ENCODE data around the gene GRAMD1B. TPM values are rescaled to one million over a fixed set of nuclear protein-coding genes. Genes with fewer than 3 reads are reported as not detected.
A peak's percentile ranks its signal among the peaks of the same experiment; 100 is the strongest.

The GRAMD1B gene
- total and polyA plus RNA-seq, 5 experiments from 2014 or later = 0.76 to 10.7 (median 1.3) TPM

GRCh38 chr11:123588117-123588863, 158.2 kb downstream of the GRAMD1B start:
- Mint-ChIP-seq H3K9me3 (no peaks in the 10 kb centered on the region), H3K27me3 (no peaks in the 10 kb centered on the region), H3K4me3 (no peak overlapping the region), H3K4me1 (no peaks in the 10 kb centered on the region), H3K27ac (no peak overlapping the region), H3K36me3 (no peaks in the 10 kb centered on the region)
- ATAC-seq (no peak), DNase-seq (peak in 1 of 10 donors; percentile 23)
- POLR2A ChIA-PET = no interaction called here

GRCh38 chr11:123588864-123589262, 158.8 kb downstream of the GRAMD1B start:
- no peak overlapping the region for H3K4me3 Mint-ChIP-seq
- H3K27me3 Mint-ChIP-seq = no peaks in the 10 kb centered on the region
- H3K9me3 Mint-ChIP-seq = no peaks in the 10 kb centered on the region
- H3K4me1 Mint-ChIP-seq = no peaks in the 10 kb centered on the region
- H3K36me3 Mint-ChIP-seq = no peaks in the 10 kb centered on the region
- ATAC-seq = no peak
- no peak overlapping the region for H3K27ac Mint-ChIP-seq
- no peak for DNase-seq
- POLR2A ChIA-PET = no interaction called here

GRCh38 chr11:123590296-123590912, 160.3 kb downstream of the GRAMD1B start:
- ATAC-seq (no peak), DNase-seq (peak in 1 of 10 donors; percentile 32)
- POLR2A ChIA-PET = no interaction called here
- H3K4me1 Mint-ChIP-seq = no peaks in the 10 kb centered on the region
- no peaks in the 10 kb centered on the region for H3K27me3 Mint-ChIP-seq
- peaks cover 0 to 5% (median 0%) of the 10 kb centered on the region in 3 donors for H3K36me3 Mint-ChIP-seq
- no peak overlapping the region for H3K27ac Mint-ChIP-seq
- no peak overlapping the region for H3K4me3 Mint-ChIP-seq
- no peaks in the 10 kb centered on the region for H3K9me3 Mint-ChIP-seq

GRCh38 chr11:123593570-123593969, 163.5 kb downstream of the GRAMD1B start:
- no peak overlapping the region for H3K27ac Mint-ChIP-seq
- no peak for DNase-seq
- no peaks in the 10 kb centered on the region for H3K27me3 Mint-ChIP-seq
- POLR2A ChIA-PET = no interaction called here
- peaks cover 0 to 5% (median 5%) of the 10 kb centered on the region in 3 donors for H3K36me3 Mint-ChIP-seq
- H3K4me1 Mint-ChIP-seq = no peaks in the 10 kb centered on the region
- H3K9me3 Mint-ChIP-seq = no peaks in the 10 kb centered on the region
- no peak for ATAC-seq
- H3K4me3 Mint-ChIP-seq = no peak overlapping the region

- POLR2A ChIA-PET = no interaction called here
- ATAC-seq = no peak
- no peaks in the 10 kb centered on the region for H3K27me3 Mint-ChIP-seq
Measured at GRCh38 chr11:123594188-123594901, 164.3 kb downstream of the GRAMD1B start.

GRCh38 chr11:123594921-123595320, 164.9 kb downstream of the GRAMD1B start:
- POLR2A ChIA-PET = no interaction called here
- Mint-ChIP-seq H3K27ac (no peak overlapping the region), H3K9me3 (no peaks in the 10 kb centered on the region), H3K27me3 (no peaks in the 10 kb centered on the region), H3K4me3 (no peak overlapping the region), H3K36me3 (peaks cover 0 to 9% (median 5%) of the 10 kb centered on the region in 3 donors), H3K4me1 (no peaks in the 10 kb centered on the region)
- no peak for ATAC-seq
- DNase-seq = no peak

More at GRCh38 chr11:123594188-123594901, 164.3 kb downstream of the GRAMD1B start:
- no peak overlapping the region for H3K4me3 Mint-ChIP-seq
- peaks cover 0 to 9% (median 5%) of the 10 kb centered on the region in 3 donors for H3K36me3 Mint-ChIP-seq
- no peak overlapping the region for H3K27ac Mint-ChIP-seq
- H3K4me1 Mint-ChIP-seq = no peaks in the 10 kb centered on the region
- H3K9me3 Mint-ChIP-seq = no peaks in the 10 kb centered on the region
- DNase-seq = no peak

- Mint-ChIP-seq H3K9me3 (no peaks in the 10 kb centered on the region), H3K27ac (no peak overlapping the region), H3K4me1 (no peaks in the 10 kb centered on the region), H3K4me3 (no peak overlapping the region), H3K27me3 (no peaks in the 10 kb centered on the region), H3K36me3 (peaks cover 0 to 18% (median 5%) of the 10 kb centered on the region in 3 donors)
- ATAC-seq = no peak
- peak in 1 of 10 donors; percentile 30 for DNase-seq
- POLR2A ChIA-PET = no interaction called here
Measured at GRCh38 chr11:123597859-123598258, 167.8 kb downstream of the GRAMD1B start.

- Mint-ChIP-seq H3K4me1 (peaks cover 0 to 3% (median 0%) of the 10 kb centered on the region in 4 donors), H3K27me3 (no peaks in the 10 kb centered on the region), H3K9me3 (no peaks in the 10 kb centered on the region), H3K4me3 (no peak overlapping the region), H3K27ac (peak overlapping the region in 2 of 10 donors; percentile 7 to 66), H3K36me3 (peaks cover 5 to 13% (median 5%) of the 10 kb centered on the region in 3 donors)
- ATAC-seq = no peak
- POLR2A ChIA-PET = no interaction called here
- no peak for DNase-seq
Measured at GRCh38 chr11:123601136-123601535, 171.1 kb downstream of the GRAMD1B start.

GRCh38 chr11:123601743-123602142, 171.7 kb downstream of the GRAMD1B start:
- Mint-ChIP-seq H3K4me1 (peaks cover 0 to 3% (median 0%) of the 10 kb centered on the region in 4 donors), H3K4me3 (no peak overlapping the region), H3K27me3 (no peaks in the 10 kb centered on the region), H3K9me3 (no peaks in the 10 kb centered on the region), H3K27ac (no peak overlapping the region), H3K36me3 (peaks cover 5 to 14% (median 5%) of the 10 kb centered on the region in 3 donors)
- DNase-seq (no peak), ATAC-seq (no peak)
- POLR2A ChIA-PET = no interaction called here

GRCh38 chr11:123603666-123604065, 173.6 kb downstream of the GRAMD1B start:
- no peaks in the 10 kb centered on the region for H3K9me3 Mint-ChIP-seq
- H3K27me3 Mint-ChIP-seq = no peaks in the 10 kb centered on the region
- H3K36me3 Mint-ChIP-seq = peaks cover 0 to 17% (median 5%) of the 10 kb centered on the region in 3 donors
- no peak overlapping the region for H3K27ac Mint-ChIP-seq
- POLR2A ChIA-PET = no interaction called here
- DNase-seq (no peak), ATAC-seq (no peak)
- H3K4me1 Mint-ChIP-seq = peaks cover 0 to 3% (median 0%) of the 10 kb centered on the region in 4 donors
- H3K4me3 Mint-ChIP-seq = no peak overlapping the region

- Mint-ChIP-seq H3K27ac (no peak overlapping the region), H3K36me3 (peaks cover 0 to 24% (median 7%) of the 10 kb centered on the region in 3 donors), H3K4me3 (no peak overlapping the region), H3K4me1 (peaks cover 0 to 3% (median 0%) of the 10 kb centered on the region in 4 donors), H3K27me3 (no peaks in the 10 kb centered on the region), H3K9me3 (no peaks in the 10 kb centered on the region)
- POLR2A ChIA-PET = no interaction called here
- DNase-seq (no peak), ATAC-seq (no peak)
Measured at GRCh38 chr11:123607781-123608180, 177.7 kb downstream of the GRAMD1B start.

- POLR2A ChIA-PET = no interaction called here
Measured at GRCh38 chr11:123608371-123608770, 178.3 kb downstream of the GRAMD1B start.

GRCh38 chr11:123608945-123609344, 178.9 kb downstream of the GRAMD1B start:
- no peak overlapping the region for H3K4me3 Mint-ChIP-seq
- POLR2A ChIA-PET = no interaction called here
- no peaks in the 10 kb centered on the region for H3K9me3 Mint-ChIP-seq
- H3K36me3 Mint-ChIP-seq = peaks cover 0 to 31% (median 10%) of the 10 kb centered on the region in 3 donors
- no peaks in the 10 kb centered on the region for H3K27me3 Mint-ChIP-seq
- peaks cover 0 to 3% (median 0%) of the 10 kb centered on the region in 4 donors for H3K4me1 Mint-ChIP-seq
- H3K27ac Mint-ChIP-seq = no peak overlapping the region
- no peak for ATAC-seq
- DNase-seq = no peak

More at GRCh38 chr11:123608371-123608770, 178.3 kb downstream of the GRAMD1B start:
- Mint-ChIP-seq H3K36me3 (peaks cover 0 to 28% (median 7%) of the 10 kb centered on the region in 3 donors), H3K4me1 (peaks cover 0 to 3% (median 0%) of the 10 kb centered on the region in 4 donors), H3K4me3 (no peak overlapping the region), H3K27me3 (no peaks in the 10 kb centered on the region), H3K27ac (no peak overlapping the region), H3K9me3 (no peaks in the 10 kb centered on the region)
- ATAC-seq = no peak
- DNase-seq = no peak

All from naive thymus-derived CD8-positive, alpha-beta T cell (primary cell).